ENCODE measurements around the gene SMYD3.
A peak's percentile ranks its signal among the peaks of the same experiment; 100 is the strongest.
"Not testable (repeated sequence)": the region's sequence is repeated elsewhere in the genome, so short reads cannot be mapped to it uniquely, and the experiment has no call there.

SMYD3 gene

GRCh38 chr1:246051909-246052518, 455.1 kb downstream of the SMYD3 start:
- DNase-seq: no peak

- no peak for DNase-seq
Observed at GRCh38 chr1:246048693-246049092, 458.4 kb downstream of the SMYD3 start.

GRCh38 chr1:246043556-246043955, 463.5 kb downstream of the SMYD3 start:
- DNase-seq: no peak

DNA sequence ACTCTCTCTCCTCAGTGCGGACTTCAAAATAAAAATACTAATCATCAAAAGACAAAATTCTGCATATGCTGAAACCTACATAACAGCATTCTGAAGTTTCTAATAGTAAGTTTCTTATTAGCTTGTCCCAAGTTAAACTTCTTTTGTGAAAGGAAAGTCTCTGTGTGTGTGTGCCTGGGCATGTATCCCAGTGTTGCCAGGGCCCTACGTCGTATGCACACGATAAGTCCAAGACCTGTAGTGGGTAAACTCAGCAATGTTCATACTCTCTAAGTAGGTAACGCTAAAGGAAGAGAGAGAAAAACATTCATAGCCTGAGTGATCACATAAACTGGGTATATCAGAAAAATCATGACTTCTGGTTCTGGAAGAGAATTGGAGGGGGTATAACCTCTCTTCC, 465.7 kb downstream of the SMYD3 start:
- no peak for DNase-seq

DNA sequence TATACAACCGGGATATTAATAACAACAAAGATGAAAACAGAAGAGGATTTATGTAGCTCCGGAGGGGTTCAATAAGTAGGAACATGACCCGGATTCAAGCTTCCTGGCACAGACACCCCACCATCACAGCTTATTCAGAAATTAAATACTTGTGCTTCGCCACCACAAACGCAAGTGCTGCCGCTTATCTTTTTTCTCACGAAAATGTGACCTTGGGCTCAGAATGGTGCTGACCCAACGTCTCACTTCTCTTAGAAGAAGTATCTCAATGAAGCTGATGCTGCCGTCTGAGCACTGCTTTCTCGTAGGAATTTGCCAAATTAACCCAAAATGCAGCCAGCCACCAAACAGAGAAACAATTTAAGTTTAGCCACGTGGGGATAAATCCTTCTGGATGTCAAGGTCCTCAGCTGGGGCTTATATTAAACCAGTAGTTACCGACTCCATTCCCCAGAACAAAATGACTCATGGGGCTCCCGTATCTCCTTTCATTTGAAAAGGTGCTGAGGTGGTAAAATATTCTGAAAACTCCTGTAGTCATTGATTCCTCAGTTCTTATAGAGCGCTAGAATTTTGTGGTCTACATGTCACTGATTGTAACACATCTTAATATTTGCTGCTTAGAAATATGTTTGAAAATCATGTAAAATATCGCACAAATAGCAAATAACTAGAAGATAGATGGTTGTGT, 466.7 kb downstream of the SMYD3 start:
- DNase-seq: no peak

GRCh38 chr1:246039584-246039983, 467.5 kb downstream of the SMYD3 start:
- DNase-seq: no peak

GRCh38 chr1:246037832-246038231, 469.2 kb downstream of the SMYD3 start:
- no peak for DNase-seq

- no peak for DNase-seq
Observed at GRCh38 chr1:246036175-246036574, 470.9 kb downstream of the SMYD3 start.

DNA sequence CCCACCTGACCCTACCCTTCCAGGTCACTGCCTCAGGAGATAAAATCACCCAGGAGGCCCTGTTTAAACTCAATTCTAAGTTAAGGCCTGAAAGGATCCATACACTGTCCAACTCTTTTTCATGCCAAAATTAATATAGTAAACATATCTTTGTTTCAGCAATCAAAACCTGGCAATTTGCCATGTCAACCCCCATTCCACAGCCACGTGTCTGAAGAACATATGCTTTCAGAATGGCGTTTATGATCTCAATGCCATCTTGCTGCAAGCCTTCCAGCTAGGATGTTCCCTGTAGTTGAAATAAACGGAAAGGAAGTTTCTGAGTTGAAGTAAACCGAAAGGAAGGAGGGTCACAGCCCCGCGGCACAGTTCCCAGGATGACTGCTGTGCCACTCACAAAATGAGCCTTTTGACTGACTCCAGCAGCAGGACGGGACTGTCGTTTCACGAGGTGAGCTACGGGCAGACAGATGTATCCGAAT, 472.0 kb downstream of the SMYD3 start:
- DNase-seq: no peak

DNA sequence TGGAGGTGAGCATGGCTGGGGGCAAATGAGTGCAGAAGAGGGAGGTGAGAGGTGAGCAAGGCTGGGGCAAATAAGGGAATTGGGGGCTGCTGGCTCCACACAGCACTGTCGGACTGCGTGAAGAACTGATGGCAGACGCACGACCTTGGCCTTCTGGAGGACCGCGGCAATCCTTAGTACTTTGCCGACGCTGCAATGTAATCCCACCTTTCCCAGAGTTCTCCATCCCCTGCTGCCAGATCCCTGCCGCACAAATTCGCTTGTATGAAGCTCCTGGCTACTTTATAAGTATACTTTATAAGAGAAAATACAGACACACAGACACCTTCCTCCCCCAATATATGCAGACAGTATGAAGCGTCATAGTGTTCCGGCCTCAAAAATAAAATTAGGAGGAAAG, 472.4 kb downstream of the SMYD3 start:
- no peak for DNase-seq

- DNase-seq: no peak
Observed at GRCh38 chr1:246032984-246033383, 474.1 kb downstream of the SMYD3 start.

DNA sequence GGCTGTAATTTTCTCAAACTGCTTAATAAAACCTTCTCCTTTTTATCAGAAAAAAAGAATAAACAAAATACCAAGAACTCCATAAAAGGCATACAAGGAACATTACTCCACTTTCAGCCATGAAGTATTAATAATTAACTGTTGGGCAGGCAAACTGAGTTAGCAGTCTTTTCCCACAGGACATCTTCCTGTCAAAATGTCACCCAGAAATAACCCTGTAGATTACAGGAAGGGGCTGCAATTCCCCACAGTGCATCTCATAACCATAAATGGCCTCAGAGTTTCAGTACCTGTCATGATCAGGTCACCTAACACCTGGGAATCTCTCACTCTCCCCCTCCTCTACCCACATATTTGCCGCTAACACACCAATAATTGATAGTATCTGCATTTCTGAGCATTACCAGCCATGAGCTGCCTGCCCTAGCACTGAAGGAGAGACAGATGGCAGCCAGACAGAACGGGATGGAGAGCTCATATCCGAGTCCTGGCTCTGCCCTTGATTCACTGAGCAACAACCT, 475.0 kb downstream of the SMYD3 start:
- no peak for DNase-seq

DNA sequence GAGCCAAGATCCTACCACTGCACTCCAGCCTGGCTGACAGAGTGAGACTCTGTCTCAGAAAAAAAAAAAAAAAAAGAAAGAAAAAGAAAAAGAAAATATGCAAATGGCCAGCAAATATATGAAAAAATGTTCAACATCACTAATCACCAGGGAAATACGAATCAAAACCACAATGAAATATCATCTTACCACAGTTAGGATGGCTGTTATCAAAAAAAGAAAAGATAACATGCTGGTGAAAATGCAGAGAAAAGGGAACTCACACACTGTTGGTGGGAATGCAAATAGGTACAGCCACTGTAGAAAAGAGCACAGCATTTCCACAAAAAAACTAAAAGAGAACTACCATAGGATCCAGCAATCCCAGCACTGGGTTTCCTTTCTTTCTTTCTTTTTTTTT, 477.5 kb downstream of the SMYD3 start:
- no peak for DNase-seq

DNA sequence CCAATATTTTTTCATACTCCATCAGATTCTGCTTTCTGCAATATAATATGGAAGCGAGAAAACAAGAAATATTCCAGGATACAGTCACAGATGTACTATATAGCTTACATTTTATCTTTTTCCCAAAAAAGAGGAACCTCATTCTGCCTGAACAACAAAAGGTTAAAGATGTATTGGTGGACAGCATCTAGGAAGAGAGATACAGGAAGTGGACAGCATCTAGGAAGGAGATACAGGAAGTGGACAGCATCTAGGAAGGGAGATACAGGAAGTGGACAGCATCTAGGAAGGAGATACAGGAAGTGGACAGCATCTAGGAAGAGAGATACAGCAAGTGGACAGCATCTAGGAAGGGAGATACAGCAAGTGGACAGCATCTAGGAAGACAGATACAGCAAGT, 483.0 kb downstream of the SMYD3 start:
- DNase-seq: not testable (repeated sequence)

GRCh38 chr1:246020211-246020954, 486.7 kb downstream of the SMYD3 start:
- no peak for DNase-seq

DNA sequence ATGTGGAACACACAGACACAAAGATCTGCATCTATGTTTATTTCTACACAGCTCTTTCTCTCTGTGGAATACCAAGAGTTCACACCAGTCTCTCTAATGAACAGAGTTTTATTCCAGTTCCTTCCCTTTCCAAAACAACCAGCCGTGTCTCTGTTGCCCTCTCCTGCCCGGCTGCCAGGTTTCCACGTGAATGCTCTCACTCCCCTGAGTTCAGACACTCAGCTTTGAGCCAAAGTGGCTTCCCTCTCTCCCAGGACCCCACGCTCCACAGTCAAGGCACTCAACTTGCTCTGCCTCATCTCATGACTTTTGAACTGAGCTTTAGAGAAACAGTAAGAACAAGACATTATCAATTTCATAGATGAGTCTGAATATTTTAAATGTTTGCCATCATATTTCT, 488.9 kb downstream of the SMYD3 start:
- no peak for DNase-seq

DNA sequence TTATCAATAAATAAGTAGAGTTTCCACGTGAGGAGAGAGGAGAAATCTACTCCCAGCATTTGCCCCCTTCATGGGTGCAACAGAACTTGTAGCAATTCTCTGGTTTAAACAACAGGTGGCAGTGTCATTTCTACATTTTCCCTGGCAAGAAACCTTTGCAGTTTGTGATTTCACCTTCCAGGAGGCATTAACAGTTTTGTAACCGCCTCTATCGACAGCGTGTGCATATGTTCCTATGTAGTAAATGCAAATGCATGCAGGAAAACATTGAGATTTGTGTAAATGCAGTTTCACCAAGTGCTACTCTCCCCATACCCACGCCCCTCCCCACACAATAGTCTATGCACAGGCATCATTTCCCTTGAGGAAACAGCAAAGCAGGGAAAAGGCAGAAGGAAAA, 494.7 kb downstream of the SMYD3 start:
- no peak for DNase-seq

- DNase-seq: no peak
Observed at GRCh38 chr1:246010386-246010785, 496.7 kb downstream of the SMYD3 start.

DNA sequence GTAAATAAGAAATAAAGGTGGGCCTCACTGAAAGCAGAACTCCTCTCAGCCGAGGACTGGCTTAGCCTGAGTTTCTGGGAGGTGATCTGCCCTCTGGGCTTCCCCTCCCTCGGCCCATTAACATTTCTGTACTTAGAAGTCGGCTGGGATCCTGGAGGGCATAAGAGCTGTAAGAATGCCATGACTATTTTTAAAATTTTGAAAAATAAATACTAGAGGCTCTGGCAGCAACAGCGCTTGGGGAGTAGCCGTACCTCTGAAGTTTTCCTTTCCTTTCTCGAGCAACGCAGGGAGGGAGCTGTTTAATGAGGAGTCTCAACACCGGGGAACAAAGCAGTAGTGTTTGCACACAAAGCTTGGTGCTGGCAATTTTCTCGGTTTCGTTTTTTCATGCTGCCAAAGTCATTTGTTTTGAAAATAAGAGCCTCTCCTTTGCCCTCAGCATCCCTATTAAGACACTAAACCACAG, 498.7 kb downstream of the SMYD3 start:
- no peak for DNase-seq

- no peak for DNase-seq
Observed at GRCh38 chr1:246005067-246005466, 502.0 kb downstream of the SMYD3 start.

DNA sequence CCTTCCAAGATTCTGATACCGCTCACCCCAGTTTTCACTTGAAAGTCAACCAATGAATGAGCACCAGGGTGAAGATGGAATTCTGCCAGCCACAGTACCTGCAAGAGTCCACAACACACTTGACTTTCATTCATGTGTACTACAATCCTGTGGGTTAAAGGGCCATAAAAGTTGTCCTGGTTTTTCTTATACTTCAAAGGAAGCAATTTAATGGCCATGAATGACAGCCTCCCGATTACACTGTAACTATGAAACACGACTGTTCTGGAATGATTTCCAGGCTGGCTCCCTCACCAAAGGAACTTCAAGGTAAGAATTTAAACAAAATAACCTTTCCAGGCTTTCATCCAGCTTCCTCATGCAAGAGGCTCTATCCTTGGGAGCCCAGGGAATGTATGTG, 502.8 kb downstream of the SMYD3 start:
- no peak for DNase-seq

DNA sequence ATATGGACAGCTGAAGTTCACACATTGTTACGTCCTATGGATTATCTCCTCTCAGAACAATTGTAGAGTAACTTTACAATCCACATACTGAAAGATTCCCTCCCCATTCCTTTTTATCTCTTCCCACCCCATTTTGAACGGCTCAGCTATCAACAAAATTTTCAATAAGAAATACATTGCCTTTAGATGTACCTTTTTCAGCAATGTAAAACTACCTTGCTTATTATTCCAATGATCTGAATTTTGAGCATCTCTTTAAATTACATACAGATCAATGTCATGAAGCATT, 503.7 kb downstream of the SMYD3 start:
- DNase-seq: no peak

- peak; percentile 25 for DNase-seq
Observed at GRCh38 chr1:246002725-246003441, 504.2 kb downstream of the SMYD3 start.
